ENCODE measurements around the gene CCDC175.

The CCDC175 gene

DNA sequence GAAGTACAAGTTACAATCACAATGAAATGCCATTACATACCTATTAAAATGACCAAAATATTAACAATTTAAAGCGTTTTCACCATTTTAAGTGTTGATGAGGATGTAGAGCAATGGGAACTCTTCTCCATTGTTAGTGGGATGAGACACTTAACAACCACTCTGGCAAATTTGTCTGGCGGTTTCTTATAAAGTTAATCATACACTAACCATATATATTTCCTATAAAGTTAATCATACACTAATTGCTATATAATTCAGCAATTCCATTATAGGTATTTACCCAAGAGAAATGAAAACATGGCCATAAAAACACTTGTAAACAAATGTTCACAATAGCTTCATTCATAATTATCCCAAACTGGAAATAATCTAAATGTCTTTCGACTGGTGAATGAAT is 56.4 kb downstream of the CCDC175 start:
- H3K27ac ChIP-seq (ENCODE audit: low read length), result no peak overlapping the region
- no peaks in the 10 kb centered on the region for H3F3A ChIP-seq (ENCODE audit: insufficient read depth, low read length)
- no peaks in the 10 kb centered on the region for H4K20me1 ChIP-seq (ENCODE audit: insufficient read depth, low read length)
- no peak overlapping the region for H3K4me2 ChIP-seq (ENCODE audit: low read depth, low read length)
- H3K9me2 ChIP-seq (replicated peaks; ENCODE audit: insufficient read depth, low read length), result no peaks in the 10 kb centered on the region
- no peak overlapping the region for H3K4me3 ChIP-seq (ENCODE audit: low read length)
- no peak overlapping the region for H2AFZ ChIP-seq (ENCODE audit: low read length)
- H3K79me2 ChIP-seq (ENCODE audit: low read length), result no peaks in the 10 kb centered on the region
- no peaks in the 10 kb centered on the region for H3K36me3 ChIP-seq (replicated peaks; ENCODE audit: insufficient read depth, low read length)
- no peaks in the 10 kb centered on the region for H3K9me3 ChIP-seq (replicated peaks; ENCODE audit: insufficient read depth, low read length)
- no peaks in the 10 kb centered on the region for H3K4me1 ChIP-seq (ENCODE audit: low read length)
- no peak for TF ChIP-seq EZH2phosphoT487 (IDR thresholded peaks at IDR 0.05; ENCODE audit: low read length)
- TF ChIP-seq EZH2 (optimal IDR thresholded peaks at IDR 0.05; ENCODE audit: low read depth, low read length), result no peak
- TF ChIP-seq CTCF (IDR thresholded peaks at IDR 0.05; ENCODE audit: low read length), result no peak
- no peak overlapping the region for H3K9ac ChIP-seq (ENCODE audit: low read length)
- H3K27me3 ChIP-seq (replicated peaks; ENCODE audit: insufficient read depth, low read length), result no peaks in the 10 kb centered on the region
- DNase-seq, result no peak

DNA sequence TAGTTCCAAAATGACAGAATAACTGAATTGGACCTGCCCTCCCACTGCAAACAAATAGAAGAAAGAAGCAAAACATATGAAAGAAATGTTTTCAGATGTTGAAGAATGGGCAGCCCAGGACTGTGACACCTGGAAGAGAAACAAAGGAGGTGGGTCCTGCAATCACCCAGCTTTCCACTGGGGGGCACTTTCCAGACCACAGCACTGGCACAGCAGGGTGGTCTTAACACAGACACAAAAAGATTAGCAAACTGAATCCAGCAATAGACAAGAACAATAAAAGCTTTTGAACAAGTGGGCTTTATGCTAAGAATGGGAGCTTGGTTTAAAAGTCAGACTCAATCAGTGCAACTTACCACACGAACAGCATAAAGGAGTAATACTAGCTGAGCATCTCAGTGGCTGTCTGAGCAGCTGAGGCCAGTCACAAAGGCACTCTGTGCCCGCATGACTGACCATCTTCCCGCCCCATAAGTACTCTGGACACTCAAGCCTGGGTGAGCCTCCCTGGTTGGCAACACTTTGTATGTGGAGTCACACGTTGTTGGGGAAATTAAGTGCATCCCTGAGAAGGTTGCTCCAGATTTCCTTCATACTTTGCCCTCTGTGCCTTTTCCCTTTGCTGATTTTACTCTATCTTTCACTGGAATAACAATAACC is 64.6 kb downstream of the CCDC175 start:
- Histone ChIP-seq H3K4me1 (ENCODE audit: low read length) (no peaks in the 10 kb centered on the region), H2AFZ (ENCODE audit: low read length) (no peak overlapping the region), H3K36me3 (replicated peaks; ENCODE audit: insufficient read depth, low read length) (no peaks in the 10 kb centered on the region), H3K79me2 (ENCODE audit: low read length) (no peaks in the 10 kb centered on the region), H3K9me3 (replicated peaks; ENCODE audit: insufficient read depth, low read length) (no peaks in the 10 kb centered on the region), H3K4me2 (ENCODE audit: low read depth, low read length) (no peak overlapping the region), H3K9ac (ENCODE audit: low read length) (no peak overlapping the region), H3F3A (ENCODE audit: insufficient read depth, low read length) (no peaks in the 10 kb centered on the region), H3K4me3 (ENCODE audit: low read length) (no peak overlapping the region), H4K20me1 (ENCODE audit: insufficient read depth, low read length) (no peaks in the 10 kb centered on the region), H3K27me3 (replicated peaks; ENCODE audit: insufficient read depth, low read length) (no peaks in the 10 kb centered on the region), H3K27ac (ENCODE audit: low read length) (no peak overlapping the region), H3K9me2 (replicated peaks; ENCODE audit: insufficient read depth, low read length) (no peaks in the 10 kb centered on the region)
- TF ChIP-seq EZH2phosphoT487 (IDR thresholded peaks at IDR 0.05; ENCODE audit: low read length) (no peak), CTCF (IDR thresholded peaks at IDR 0.05; ENCODE audit: low read length) (0 out of 2 replicates have a peak, but pooled peaks have one; percentile 21)
- DNase-seq, result no peak

DNA sequence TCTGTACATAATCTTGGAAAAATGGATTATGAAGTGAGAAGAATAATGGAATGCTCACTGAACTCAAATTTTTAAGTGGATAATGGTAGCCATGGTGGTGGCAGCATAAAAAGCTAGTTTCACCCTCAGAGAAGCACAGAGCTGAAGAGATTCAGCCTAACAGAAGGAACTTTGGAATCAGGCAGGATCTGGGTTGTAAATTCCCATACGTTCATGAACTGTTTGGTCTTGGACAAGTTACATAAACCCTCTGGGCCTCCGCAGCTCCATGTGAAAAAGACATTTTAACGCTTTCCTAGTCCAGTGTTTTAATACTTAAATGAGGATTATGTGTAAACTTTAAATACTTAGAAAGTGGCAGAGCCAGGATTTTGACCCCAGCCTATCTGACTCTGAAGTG is 65.6 kb downstream of the CCDC175 start:
- Histone ChIP-seq H3K4me2 (ENCODE audit: low read depth, low read length) (no peak overlapping the region), H3K36me3 (replicated peaks; ENCODE audit: insufficient read depth, low read length) (no peaks in the 10 kb centered on the region), H2AFZ (ENCODE audit: low read length) (no peak overlapping the region), H3K9ac (ENCODE audit: low read length) (no peak overlapping the region), H3K9me2 (replicated peaks; ENCODE audit: insufficient read depth, low read length) (no peaks in the 10 kb centered on the region), H3K27ac (ENCODE audit: low read length) (no peak overlapping the region), H3K4me1 (ENCODE audit: low read length) (no peaks in the 10 kb centered on the region), H3K27me3 (replicated peaks; ENCODE audit: insufficient read depth, low read length) (no peaks in the 10 kb centered on the region), H3K9me3 (replicated peaks; ENCODE audit: insufficient read depth, low read length) (no peaks in the 10 kb centered on the region), H3K79me2 (ENCODE audit: low read length) (no peaks in the 10 kb centered on the region), H3K4me3 (ENCODE audit: low read length) (no peak overlapping the region), H4K20me1 (ENCODE audit: insufficient read depth, low read length) (no peaks in the 10 kb centered on the region), H3F3A (ENCODE audit: insufficient read depth, low read length) (no peaks in the 10 kb centered on the region)
- no peak for TF ChIP-seq CTCF (IDR thresholded peaks at IDR 0.05; ENCODE audit: low read length)
- no peak for TF ChIP-seq EZH2 (optimal IDR thresholded peaks at IDR 0.05; ENCODE audit: low read depth, low read length)
- TF ChIP-seq EZH2phosphoT487 (IDR thresholded peaks at IDR 0.05; ENCODE audit: low read length), result no peak
- DNase-seq, result no peak
